Left lobe of liver (tissue), 2 donors: ENCODE measurements around the gene TPM2. TPM values are rescaled to one million over a fixed set of nuclear protein-coding genes. Genes with fewer than 3 reads are reported as not detected.

Source experiments
- ATAC-seq: fragments of 200-7000 bp; cut with Tn5 transposase; one replicate; pipeline ENCODE4 v1.9.1; 2020; ENCODE audit warnings: mild to moderate bottlenecking, moderate library complexity
- DNase-seq: peaks from one replicate; pipeline ENCODE4 v3.0.0-alpha.2; 2020; ENCODE audit warnings: low spot score
- total RNA-seq: library from RNA; stranded (reverse); gene quantifications from one replicate; pipeline ENCODE4 v1.2.1, GENCODE V29; 2021
- donor health status: DM: no; HTN: no; CAD: no; lungs with moderate emphysema.
- donor health status: DM: no; HTN: yes; CAD: no.

Gene TPM2
- total RNA-seq, 1 donor from 2014 or later = 6.6 TPM

DNA sequence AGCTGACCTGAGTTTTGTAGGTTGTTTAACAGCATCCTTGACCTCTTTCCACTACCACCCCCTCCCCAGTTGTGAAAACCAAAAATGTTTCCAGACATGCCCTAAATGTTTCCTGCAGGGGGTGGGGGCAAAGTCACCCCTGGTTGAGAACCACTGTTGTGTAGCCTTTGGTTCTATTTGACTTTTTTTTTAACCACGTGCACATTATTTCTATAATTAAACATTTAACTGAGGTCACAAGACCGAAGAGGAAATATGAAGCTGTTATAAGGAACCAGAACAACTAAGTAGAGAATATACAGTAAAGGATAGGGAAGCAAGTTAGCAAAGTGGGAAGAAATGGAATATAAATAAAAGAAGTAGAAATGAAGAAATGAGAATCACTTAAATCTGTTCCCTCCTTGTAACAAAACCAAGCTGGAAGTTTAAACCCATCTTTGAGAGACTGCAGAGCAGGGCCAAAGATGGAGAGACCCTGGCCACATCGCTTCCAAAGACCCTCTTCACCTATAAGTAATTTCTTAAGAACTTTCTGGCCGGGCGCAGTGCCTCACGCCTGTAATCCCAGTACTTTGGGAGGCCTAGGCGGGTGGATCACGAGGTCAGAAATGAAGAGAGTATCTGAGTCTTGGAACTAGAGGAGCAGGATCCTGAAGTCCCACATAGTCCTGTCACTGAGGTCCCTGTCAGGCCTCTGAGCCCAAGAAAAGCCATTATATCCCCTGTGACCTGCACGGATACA, 53.4 kb downstream of the TPM2 start:
- DNase-seq = no peak

DNA sequence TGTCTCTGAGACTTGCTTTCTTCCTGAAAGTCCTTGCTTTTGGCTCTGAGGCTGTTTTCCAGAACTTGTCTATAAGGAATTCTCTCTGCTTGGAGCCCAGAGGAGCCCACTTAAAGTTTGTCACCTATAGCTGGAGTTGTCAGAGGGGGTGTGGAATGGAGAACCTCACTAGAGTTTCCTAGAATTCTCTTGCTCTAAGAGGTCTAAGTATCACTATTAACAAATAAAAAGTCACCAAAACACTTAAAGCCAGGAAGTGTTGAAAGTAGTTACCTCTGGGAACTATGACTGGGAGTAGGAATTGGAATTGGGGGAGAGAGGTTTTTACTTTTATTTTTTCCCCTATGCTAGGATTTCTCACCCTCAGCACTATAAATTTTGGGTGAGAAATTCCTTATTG, 54.0 kb downstream of the TPM2 start:
- DNase-seq = no peak
- ATAC-seq = no peak

More for the DNA sequence above, 53.4 kb downstream of the TPM2 start:
- no peak for ATAC-seq

Other genes with a start within 250 kb of the TPM2 start
- gene RUSC2, start 199.8 kb downstream of the TPM2 start, total RNA-seq = 9.1 TPM
- 15.6 TPM for gene TESK1, start 84.7 kb downstream of the TPM2 start, total RNA-seq
- 0.93 TPM for gene CD72, start 71.5 kb downstream of the TPM2 start, total RNA-seq
- gene SIT1, start 39.0 kb downstream of the TPM2 start, total RNA-seq = 0.23 TPM
- gene RMRP, start 31.9 kb downstream of the TPM2 start, total RNA-seq = 13,056 TPM
- gene CCDC107, start 31.6 kb downstream of the TPM2 start, total RNA-seq = 12.6 TPM
- 0.40 TPM for gene ARHGEF39, start 24.7 kb downstream of the TPM2 start, total RNA-seq
- 0.96 TPM for gene CA9, start 16.0 kb downstream of the TPM2 start, total RNA-seq
- gene TLN1, start 42.3 kb upstream of the TPM2 start, total RNA-seq = 107 TPM
- gene CREB3, start 42.7 kb upstream of the TPM2 start, total RNA-seq = 13.9 TPM
- 44.0 TPM for gene GBA2, start 59.3 kb upstream of the TPM2 start, total RNA-seq
- 14.5 TPM for gene RGP1, start 59.4 kb upstream of the TPM2 start, total RNA-seq
- 1.5 TPM for gene MSMP, start 64.4 kb upstream of the TPM2 start, total RNA-seq
- 3.3 TPM for gene NPR2, start 101.7 kb upstream of the TPM2 start, total RNA-seq
- 0.50 TPM for gene SPAG8, start 122.3 kb upstream of the TPM2 start, total RNA-seq
- 71.5 TPM for gene HINT2, start 125.1 kb upstream of the TPM2 start, total RNA-seq
- gene FAM221B, start 138.8 kb upstream of the TPM2 start, total RNA-seq = not detected
- 4.4 TPM for gene TMEM8B, start 139.3 kb upstream of the TPM2 start, total RNA-seq
- gene OR13J1, start 180.5 kb upstream of the TPM2 start, total RNA-seq = not detected
- gene HRCT1, start 216.3 kb upstream of the TPM2 start, total RNA-seq = 0.96 TPM
- 1.1 TPM for gene SPAAR, start 219.6 kb upstream of the TPM2 start, total RNA-seq